LNCaP clone FGC (cell line): ENCODE measurements around the gene AIP.

Experiments used
- DNase-seq: peaks from one replicate; pipeline ENCODE4 v3.0.0-alpha.2; 2011; ENCODE audit warnings: low read depth
- H3K4me3 ChIP-seq: 2 replicates; pipeline ENCODE4 v1.5.1; 2011; ENCODE audit warnings: mild to moderate bottlenecking, low read depth, low read length, control low read depth
- CTCF ChIP-seq: IDR thresholded peaks from 2 replicates; pipeline ENCODE4 v1.5.1; 2012; ENCODE audit warnings: mild to moderate bottlenecking; ENCODE audit not compliant: control insufficient read depth, insufficient read depth; ENCODE audit errors: extremely low read depth

The AIP gene

GRCh38 chr11:67497656-67498291 lies 14.9 kb downstream of the AIP start:
- no peak overlapping the region for H3K4me3 ChIP-seq
- no peak for TF ChIP-seq CTCF
- no peak for DNase-seq

GRCh38 chr11:67498544-67498972 lies 15.7 kb downstream of the AIP start:
- H3K4me3 ChIP-seq = no peak overlapping the region
- no peak for DNase-seq
- TF ChIP-seq CTCF = no peak

- no peak for TF ChIP-seq CTCF
- no peak for DNase-seq
- H3K4me3 ChIP-seq = no peak overlapping the region
Observed at GRCh38 chr11:67499808-67500483, 17.1 kb downstream of the AIP start.

GRCh38 chr11:67500484-67500821 lies 17.6 kb downstream of the AIP start:
- no peak for TF ChIP-seq CTCF
- no peak overlapping the region for H3K4me3 ChIP-seq
- DNase-seq = no peak

- no peak overlapping the region for H3K4me3 ChIP-seq
- no peak for DNase-seq
- TF ChIP-seq CTCF = no peak
Observed at GRCh38 chr11:67500831-67501715, 18.2 kb downstream of the AIP start.

- no peak for DNase-seq
- H3K4me3 ChIP-seq = no peak overlapping the region
- TF ChIP-seq CTCF = no peak
Observed at GRCh38 chr11:67501854-67502253, 19.0 kb downstream of the AIP start.
